ENCODE measurements around the gene PIK3C2A.

PIK3C2A gene

DNA sequence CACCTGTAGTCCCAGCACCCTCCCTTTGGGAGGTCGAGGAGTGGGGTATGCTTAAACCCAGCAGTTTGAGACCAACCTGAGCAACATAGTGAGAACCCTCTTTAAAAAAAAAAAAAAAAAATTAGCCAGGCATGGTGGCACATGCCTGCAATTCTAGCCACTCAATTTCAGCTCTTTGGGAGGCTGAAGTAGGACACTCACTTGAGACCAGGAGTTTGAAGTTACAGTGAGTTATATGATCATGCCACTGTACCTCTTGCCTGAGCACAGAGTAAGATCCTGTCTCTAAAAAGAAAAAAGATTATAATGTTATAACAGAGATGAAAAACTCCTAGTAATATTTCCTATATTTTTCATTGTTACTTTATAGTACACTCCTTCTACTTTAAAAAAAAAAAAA is 23.9 kb downstream of the PIK3C2A start:
- H3K27me3 ChIP-seq (ENCODE audit: insufficient read depth, poor library complexity, severe bottlenecking): no peaks in the 10 kb centered on the region
- DNase-seq (ENCODE audit: low read depth in 1 of 2, low spot score in 1 of 2): no peak
- TF ChIP-seq POLR2AphosphoS5 (IDR thresholded peaks at IDR 0.05; ENCODE audit: low read depth) (no peak), GABPA (IDR thresholded peaks at IDR 0.05; ENCODE audit: low read depth) (no peak), SPI1 (IDR thresholded peaks at IDR 0.05; ENCODE audit: borderline replicate concordance, low read depth) (no peak)
- TF ChIP-seq, protein P1, sequence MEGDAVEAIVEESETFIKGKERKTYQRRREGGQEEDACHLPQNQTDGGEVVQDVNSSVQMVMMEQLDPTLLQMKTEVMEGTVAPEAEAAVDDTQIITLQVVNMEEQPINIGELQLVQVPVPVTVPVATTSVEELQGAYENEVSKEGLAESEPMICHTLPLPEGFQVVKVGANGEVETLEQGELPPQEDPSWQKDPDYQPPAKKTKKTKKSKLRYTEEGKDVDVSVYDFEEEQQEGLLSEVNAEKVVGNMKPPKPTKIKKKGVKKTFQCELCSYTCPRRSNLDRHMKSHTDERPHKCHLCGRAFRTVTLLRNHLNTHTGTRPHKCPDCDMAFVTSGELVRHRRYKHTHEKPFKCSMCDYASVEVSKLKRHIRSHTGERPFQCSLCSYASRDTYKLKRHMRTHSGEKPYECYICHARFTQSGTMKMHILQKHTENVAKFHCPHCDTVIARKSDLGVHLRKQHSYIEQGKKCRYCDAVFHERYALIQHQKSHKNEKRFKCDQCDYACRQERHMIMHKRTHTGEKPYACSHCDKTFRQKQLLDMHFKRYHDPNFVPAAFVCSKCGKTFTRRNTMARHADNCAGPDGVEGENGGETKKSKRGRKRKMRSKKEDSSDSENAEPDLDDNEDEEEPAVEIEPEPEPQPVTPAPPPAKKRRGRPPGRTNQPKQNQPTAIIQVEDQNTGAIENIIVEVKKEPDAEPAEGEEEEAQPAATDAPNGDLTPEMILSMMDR (IDR thresholded peaks at IDR 0.05; ENCODE audit: insufficient read depth, low read length): no peak
- TF ChIP-seq, protein P2, sequence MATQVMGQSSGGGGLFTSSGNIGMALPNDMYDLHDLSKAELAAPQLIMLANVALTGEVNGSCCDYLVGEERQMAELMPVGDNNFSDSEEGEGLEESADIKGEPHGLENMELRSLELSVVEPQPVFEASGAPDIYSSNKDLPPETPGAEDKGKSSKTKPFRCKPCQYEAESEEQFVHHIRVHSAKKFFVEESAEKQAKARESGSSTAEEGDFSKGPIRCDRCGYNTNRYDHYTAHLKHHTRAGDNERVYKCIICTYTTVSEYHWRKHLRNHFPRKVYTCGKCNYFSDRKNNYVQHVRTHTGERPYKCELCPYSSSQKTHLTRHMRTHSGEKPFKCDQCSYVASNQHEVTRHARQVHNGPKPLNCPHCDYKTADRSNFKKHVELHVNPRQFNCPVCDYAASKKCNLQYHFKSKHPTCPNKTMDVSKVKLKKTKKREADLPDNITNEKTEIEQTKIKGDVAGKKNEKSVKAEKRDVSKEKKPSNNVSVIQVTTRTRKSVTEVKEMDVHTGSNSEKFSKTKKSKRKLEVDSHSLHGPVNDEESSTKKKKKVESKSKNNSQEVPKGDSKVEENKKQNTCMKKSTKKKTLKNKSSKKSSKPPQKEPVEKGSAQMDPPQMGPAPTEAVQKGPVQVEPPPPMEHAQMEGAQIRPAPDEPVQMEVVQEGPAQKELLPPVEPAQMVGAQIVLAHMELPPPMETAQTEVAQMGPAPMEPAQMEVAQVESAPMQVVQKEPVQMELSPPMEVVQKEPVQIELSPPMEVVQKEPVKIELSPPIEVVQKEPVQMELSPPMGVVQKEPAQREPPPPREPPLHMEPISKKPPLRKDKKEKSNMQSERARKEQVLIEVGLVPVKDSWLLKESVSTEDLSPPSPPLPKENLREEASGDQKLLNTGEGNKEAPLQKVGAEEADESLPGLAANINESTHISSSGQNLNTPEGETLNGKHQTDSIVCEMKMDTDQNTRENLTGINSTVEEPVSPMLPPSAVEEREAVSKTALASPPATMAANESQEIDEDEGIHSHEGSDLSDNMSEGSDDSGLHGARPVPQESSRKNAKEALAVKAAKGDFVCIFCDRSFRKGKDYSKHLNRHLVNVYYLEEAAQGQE (IDR thresholded peaks at IDR 0.05; ENCODE audit: insufficient replicate concordance, low read depth): no peak
- H3K4me3 ChIP-seq (replicated peaks; ENCODE audit: insufficient read depth, low read length): no peak overlapping the region
- no peak overlapping the region for H3K27ac ChIP-seq (replicated peaks)

GRCh38 chr11:17179970-17180369 is 27.8 kb downstream of the PIK3C2A start:
- H3K27me3 ChIP-seq (ENCODE audit: insufficient read depth, poor library complexity, severe bottlenecking): no peaks in the 10 kb centered on the region
- no peak for DNase-seq (ENCODE audit: low read depth in 1 of 2, low spot score in 1 of 2)
- TF ChIP-seq, protein P1 (IDR thresholded peaks at IDR 0.05; ENCODE audit: insufficient read depth, low read length): no peak
- no peak for TF ChIP-seq GABPA (IDR thresholded peaks at IDR 0.05; ENCODE audit: low read depth)
- no peak for TF ChIP-seq POLR2AphosphoS5 (IDR thresholded peaks at IDR 0.05; ENCODE audit: low read depth)
- no peak for TF ChIP-seq SPI1 (IDR thresholded peaks at IDR 0.05; ENCODE audit: borderline replicate concordance, low read depth)
- TF ChIP-seq, protein P2 (IDR thresholded peaks at IDR 0.05; ENCODE audit: insufficient replicate concordance, low read depth): no peak
- H3K27ac ChIP-seq (replicated peaks): no peak overlapping the region
- no peak overlapping the region for H3K4me3 ChIP-seq (replicated peaks; ENCODE audit: insufficient read depth, low read length)

- Histone ChIP-seq H3K4me3 (replicated peaks; ENCODE audit: insufficient read depth, low read length) (no peak overlapping the region), H3K27me3 (ENCODE audit: insufficient read depth, poor library complexity, severe bottlenecking) (no peaks in the 10 kb centered on the region), H3K27ac (replicated peaks) (no peak overlapping the region)
- TF ChIP-seq GABPA (IDR thresholded peaks at IDR 0.05; ENCODE audit: low read depth) (no peak), POLR2AphosphoS5 (IDR thresholded peaks at IDR 0.05; ENCODE audit: low read depth) (no peak), SPI1 (IDR thresholded peaks at IDR 0.05; ENCODE audit: borderline replicate concordance, low read depth) (no peak)
- TF ChIP-seq, protein P2 (IDR thresholded peaks at IDR 0.05; ENCODE audit: insufficient replicate concordance, low read depth): no peak
- TF ChIP-seq, protein P1 (IDR thresholded peaks at IDR 0.05; ENCODE audit: insufficient read depth, low read length): no peak
- DNase-seq (ENCODE audit: low read depth in 1 of 2, low spot score in 1 of 2): no peak
These were observed 34.5 kb downstream of the PIK3C2A start for GRCh38 chr11:17173332-17173731.

Data from HL-60 (cell line).